CD4-positive, alpha-beta memory T cell (primary cell): ENCODE data around the gene NFYA. TPM values are rescaled to one million over a fixed set of nuclear protein-coding genes. Genes with fewer than 3 reads are reported as not detected.
A peak's percentile ranks its signal among the peaks of the same experiment; 100 is the strongest.

Experiments used
- CTCF ChIA-PET: fragments of 350-600 bp; sonication (Branson Sonifier 250); formaldehyde crosslinking; loops from one replicate; lab custom pipeline; 2021; ENCODE audit warnings: inconsistent platforms; ENCODE audit not compliant: partially characterized antibody; lab: Charles Lee
- POLR2A ChIA-PET: fragments of 350-600 bp; sonication (Branson Sonifier 250); formaldehyde crosslinking; loops from one replicate; lab custom pipeline; 2021; ENCODE audit not compliant: partially characterized antibody; lab: Charles Lee
- DNase-seq, 5 donors: peaks; one replicate each; pipeline versions ENCODE4 v3.0.0 to v3.0.0-alpha.2; 2020 to 2022; ENCODE audit warnings: mixed read lengths in 1 of 5
- H3K27ac ChIP-seq: one replicate; pipeline ENCODE4 v1.7.0; 2013; ENCODE audit warnings: low read depth, low read length
- H3K27me3 ChIP-seq: 2 replicates; pipeline ENCODE4 v1.7.0; 2013; ENCODE audit warnings: mild to moderate bottlenecking, low read length, moderate library complexity; ENCODE audit not compliant: insufficient read depth
- H3K36me3 ChIP-seq: 2 replicates; pipeline ENCODE4 v1.7.0; 2013; ENCODE audit warnings: mild to moderate bottlenecking, low read length, moderate library complexity; ENCODE audit not compliant: insufficient read depth
- H3K4me1 ChIP-seq: 2 replicates; pipeline ENCODE4 v1.7.0; 2013; ENCODE audit warnings: mild to moderate bottlenecking, low read length, moderate library complexity; ENCODE audit not compliant: insufficient read depth
- H3K4me3 ChIP-seq, 2 donors: one replicate each; pipeline ENCODE4 v1.7.0; 2013; ENCODE audit warnings: low read length in 2 of 2, mild to moderate bottlenecking in 1 of 2
- H3K9me3 ChIP-seq, 2 donors: one replicate each; pipeline ENCODE4 v1.7.0; 2013; ENCODE audit warnings: low read length in 2 of 2, control low read depth in 1 of 2; ENCODE audit not compliant: control insufficient read depth in 1 of 2
- H3K27ac Mint-ChIP-seq, 7 donors: one replicate each; pipeline ENCODE4 v1.8.0; 2020 to 2021; ENCODE audit warnings: mixed read lengths in 7 of 7, mild to moderate bottlenecking in 6 of 7, inconsistent platforms in 3 of 7, moderate library complexity in 3 of 7
- H3K27me3 Mint-ChIP-seq, 2 donors: one replicate each; pipeline ENCODE4 v1.8.0; 2020 to 2021; ENCODE audit warnings: mixed read lengths in 2 of 2
- H3K36me3 Mint-ChIP-seq, 2 donors: one replicate each; pipeline ENCODE4 v1.8.0; 2020 to 2021; ENCODE audit warnings: mixed read lengths in 2 of 2, inconsistent platforms in 1 of 2, mild to moderate bottlenecking in 1 of 2
- H3K4me1 Mint-ChIP-seq, 4 donors: one replicate each; pipeline ENCODE4 v1.8.0; 2020 to 2021; ENCODE audit warnings: mixed read lengths in 4 of 4, mild to moderate bottlenecking in 1 of 4
- H3K4me3 Mint-ChIP-seq, 8 donors: one replicate each; pipeline ENCODE4 v1.8.0; 2020 to 2021; ENCODE audit warnings: mixed read lengths in 8 of 8, mild to moderate bottlenecking in 7 of 8, moderate library complexity in 6 of 8, inconsistent platforms in 3 of 8
- H3K9me3 Mint-ChIP-seq, 8 donors: one replicate each; pipeline ENCODE4 v1.8.0; 2020 to 2021; ENCODE audit warnings: mixed read lengths in 8 of 8, mild to moderate bottlenecking in 5 of 8, inconsistent platforms in 3 of 8, moderate library complexity in 1 of 8
- intact Hi-C: fragments of 100-400 bp; cut with micrococcal nuclease; formaldehyde crosslinking; loops from one replicate; pipeline ENCODE4 v1.15.1; 2023
- polyA plus RNA-seq, 2 donors: library from polyadenylated mRNA; unstranded; fragments of 300-500 nt; fragmentation: Illumina TruSeq; gene quantifications; one replicate each; pipeline ENCODE4 v1.2.3, GENCODE V29; 2021
- total RNA-seq, 2 experiments: library from RNA; stranded (reverse); gene quantifications; one replicate each; pipeline ENCODE4 v1.2.3, GENCODE V29; 2021

Gene NFYA
- total and polyA plus RNA-seq, 4 experiments from 2014 or later, result 10.7 to 56.9 (median 42.2) TPM

DNA sequence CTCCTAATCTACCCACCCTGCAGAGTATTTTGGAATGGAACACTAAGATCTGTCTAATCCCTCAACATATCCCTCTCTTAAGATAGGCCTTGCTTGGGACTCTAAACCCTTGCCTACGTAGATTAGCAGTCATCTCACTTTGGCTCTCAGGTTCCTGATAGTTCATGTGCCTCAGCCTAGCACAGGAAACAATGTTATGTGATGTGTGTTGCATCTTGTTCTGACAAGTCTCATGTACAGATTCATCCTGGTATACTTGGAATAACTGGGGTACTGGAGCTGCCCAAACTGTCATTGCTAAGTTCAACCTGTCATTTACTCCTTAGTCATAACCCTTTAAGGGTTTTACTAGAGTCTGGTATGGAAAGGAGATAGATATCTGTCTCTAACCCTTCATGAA lies 47.3 kb downstream of the NFYA start:
- DNase-seq, result no peak
- intact Hi-C loops, result no loop called here
- Mint-ChIP-seq H3K27me3 (no peaks in the 10 kb centered on the region), H3K36me3 (peaks cover 38 to 52% of the 10 kb centered on the region in 2 donors), H3K27ac (peak overlapping the region in 1 of 7 donors; percentile 0), H3K4me1 (no peaks in the 10 kb centered on the region), H3K9me3 (no peaks in the 10 kb centered on the region), H3K4me3 (no peak overlapping the region)
- no peaks in the 10 kb centered on the region for H3K27me3 ChIP-seq
- H3K4me1 ChIP-seq, result no peaks in the 10 kb centered on the region
- ChIA-PET POLR2A (no interaction called here), CTCF (no interaction called here)
- no peaks in the 10 kb centered on the region for H3K9me3 ChIP-seq
- H3K36me3 ChIP-seq, result no peaks in the 10 kb centered on the region
- H3K4me3 ChIP-seq, result no peak overlapping the region
- H3K27ac ChIP-seq, result no peak overlapping the region

- H3K27me3 Mint-ChIP-seq, result no peaks in the 10 kb centered on the region
- Histone ChIP-seq H3K36me3 (no peaks in the 10 kb centered on the region), H3K27ac (no peak overlapping the region), H3K9me3 (no peaks in the 10 kb centered on the region), H3K4me1 (no peaks in the 10 kb centered on the region), H3K27me3 (no peaks in the 10 kb centered on the region), H3K4me3 (no peak overlapping the region)
- ChIA-PET POLR2A (no interaction called here), CTCF (no interaction called here)
- DNase-seq, result no peak
- H3K36me3 Mint-ChIP-seq, result peaks cover 48 to 49% of the 10 kb centered on the region in 2 donors
- H3K4me1 Mint-ChIP-seq, result no peaks in the 10 kb centered on the region
- no peak overlapping the region for H3K27ac Mint-ChIP-seq
- H3K9me3 Mint-ChIP-seq, result no peaks in the 10 kb centered on the region
- no peak overlapping the region for H3K4me3 Mint-ChIP-seq
- intact Hi-C loops, result no loop called here
Observed at GRCh38 chr6:41122373-41122772, 49.6 kb downstream of the NFYA start.

GRCh38 chr6:41122918-41123317 lies 50.1 kb downstream of the NFYA start:
- no peak overlapping the region for H3K4me3 ChIP-seq
- no peak overlapping the region for H3K4me3 Mint-ChIP-seq
- intact Hi-C loops, result no loop called here
- CTCF ChIA-PET, result no interaction called here
- no peak for DNase-seq
- POLR2A ChIA-PET, result no interaction called here
- H3K27ac ChIP-seq, result no peak overlapping the region
- H3K36me3 Mint-ChIP-seq, result peaks cover 49 to 50% of the 10 kb centered on the region in 2 donors
- no peaks in the 10 kb centered on the region for H3K9me3 Mint-ChIP-seq
- no peaks in the 10 kb centered on the region for H3K27me3 ChIP-seq
- H3K4me1 ChIP-seq, result no peaks in the 10 kb centered on the region
- no peaks in the 10 kb centered on the region for H3K9me3 ChIP-seq
- H3K36me3 ChIP-seq, result no peaks in the 10 kb centered on the region
- no peaks in the 10 kb centered on the region for H3K27me3 Mint-ChIP-seq
- H3K27ac Mint-ChIP-seq, result no peak overlapping the region
- no peaks in the 10 kb centered on the region for H3K4me1 Mint-ChIP-seq

GRCh38 chr6:41125282-41125681 lies 52.5 kb downstream of the NFYA start:
- Mint-ChIP-seq H3K9me3 (no peaks in the 10 kb centered on the region), H3K4me1 (no peaks in the 10 kb centered on the region), H3K36me3 (peaks cover 39 to 44% of the 10 kb centered on the region in 2 donors), H3K4me3 (no peak overlapping the region), H3K27me3 (no peaks in the 10 kb centered on the region), H3K27ac (no peak overlapping the region)
- no peak for DNase-seq
- no peaks in the 10 kb centered on the region for H3K36me3 ChIP-seq
- no peaks in the 10 kb centered on the region for H3K9me3 ChIP-seq
- no peaks in the 10 kb centered on the region for H3K4me1 ChIP-seq
- ChIA-PET POLR2A (no interaction called here), CTCF (interaction anchor here (0.5 to 1.7 kb wide), 3 partner anchors 16 to 1776 kb away, joined by 3 read pairs; no protein-coding TSS in a partner anchor)
- H3K27ac ChIP-seq, result no peak overlapping the region
- intact Hi-C loops, result no loop called here
- H3K4me3 ChIP-seq, result no peak overlapping the region
- no peaks in the 10 kb centered on the region for H3K27me3 ChIP-seq

- ChIA-PET POLR2A (no interaction called here), CTCF (interaction anchor here (1.3 kb wide), 1 partner anchor 50 kb away, joined by 3 read pairs; no protein-coding TSS in a partner anchor)
- Histone ChIP-seq H3K27ac (no peak overlapping the region), H3K4me3 (no peak overlapping the region), H3K36me3 (no peaks in the 10 kb centered on the region), H3K27me3 (no peaks in the 10 kb centered on the region), H3K9me3 (no peaks in the 10 kb centered on the region), H3K4me1 (no peaks in the 10 kb centered on the region)
- no peaks in the 10 kb centered on the region for H3K9me3 Mint-ChIP-seq
- no peaks in the 10 kb centered on the region for H3K4me1 Mint-ChIP-seq
- H3K27ac Mint-ChIP-seq, result no peak overlapping the region
- no peak for DNase-seq
- peaks cover 27 to 35% of the 10 kb centered on the region in 2 donors for H3K36me3 Mint-ChIP-seq
- intact Hi-C loops, result no loop called here
- no peak overlapping the region for H3K4me3 Mint-ChIP-seq
- H3K27me3 Mint-ChIP-seq, result no peaks in the 10 kb centered on the region
Observed at GRCh38 chr6:41132254-41132653, 59.5 kb downstream of the NFYA start.

DNA sequence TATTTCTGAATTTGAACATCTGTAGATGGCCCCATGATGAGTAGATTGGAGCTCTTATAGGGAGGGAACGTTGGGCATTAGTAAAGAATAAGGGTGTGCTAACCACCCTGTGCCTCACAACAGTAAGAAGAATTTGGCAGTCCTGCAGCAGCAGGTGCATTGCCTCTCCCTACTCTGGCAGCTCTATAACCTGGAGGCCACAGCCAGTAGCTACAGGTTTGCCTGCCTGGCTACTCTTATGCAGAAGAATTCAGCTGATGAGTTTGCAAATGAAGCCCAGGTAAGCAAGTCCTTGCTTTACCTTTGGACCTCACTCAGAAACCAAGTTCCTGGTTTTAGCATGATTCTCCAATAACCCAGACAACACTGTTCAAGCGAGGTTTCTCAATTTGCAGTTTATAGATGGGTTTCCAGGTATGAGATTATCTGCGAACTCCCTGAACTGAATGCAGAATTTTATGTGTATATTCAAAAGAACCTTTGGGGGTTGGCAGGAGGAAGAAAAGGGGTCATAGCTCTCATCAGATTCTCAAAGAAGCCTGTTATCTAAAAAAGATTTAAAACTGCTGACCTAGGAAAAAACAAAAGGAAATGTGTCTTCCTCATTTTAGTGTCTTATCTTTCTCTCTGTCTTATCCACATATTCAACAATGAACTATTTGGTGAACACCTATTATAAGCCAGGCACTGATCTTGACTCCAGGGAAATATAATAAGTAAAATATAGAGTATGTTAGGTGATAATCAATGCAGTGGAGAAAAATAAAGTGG lies 62.5 kb downstream of the NFYA start:
- ChIA-PET CTCF (no interaction called here), POLR2A (no interaction called here)
- no peak for DNase-seq
- Mint-ChIP-seq H3K4me3 (no peak overlapping the region), H3K27me3 (no peaks in the 10 kb centered on the region), H3K9me3 (no peaks in the 10 kb centered on the region), H3K4me1 (no peaks in the 10 kb centered on the region), H3K27ac (no peak overlapping the region), H3K36me3 (peaks cover 38 to 46% of the 10 kb centered on the region in 2 donors)
- no peak overlapping the region for H3K4me3 ChIP-seq
- no peaks in the 10 kb centered on the region for H3K4me1 ChIP-seq
- intact Hi-C loops, result no loop called here
- no peaks in the 10 kb centered on the region for H3K9me3 ChIP-seq
- no peak overlapping the region for H3K27ac ChIP-seq
- H3K36me3 ChIP-seq, result no peaks in the 10 kb centered on the region
- H3K27me3 ChIP-seq, result no peaks in the 10 kb centered on the region

- no peak overlapping the region for H3K4me3 Mint-ChIP-seq
- ChIA-PET POLR2A (no interaction called here), CTCF (no interaction called here)
- no peaks in the 10 kb centered on the region for H3K4me1 Mint-ChIP-seq
- H3K27me3 ChIP-seq, result no peaks in the 10 kb centered on the region
- H3K4me1 ChIP-seq, result no peaks in the 10 kb centered on the region
- no peak for DNase-seq
- intact Hi-C loops, result no loop called here
- no peaks in the 10 kb centered on the region for H3K36me3 ChIP-seq
- no peak overlapping the region for H3K4me3 ChIP-seq
- no peaks in the 10 kb centered on the region for H3K27me3 Mint-ChIP-seq
- no peaks in the 10 kb centered on the region for H3K9me3 Mint-ChIP-seq
- no peak overlapping the region for H3K27ac ChIP-seq
- H3K36me3 Mint-ChIP-seq, result peaks cover 44 to 51% of the 10 kb centered on the region in 2 donors
- no peaks in the 10 kb centered on the region for H3K9me3 ChIP-seq
- no peak overlapping the region for H3K27ac Mint-ChIP-seq
Observed at GRCh38 chr6:41136911-41137310, 64.1 kb downstream of the NFYA start.
